Astrocyte (in vitro differentiated cells and primary cell): ENCODE results near the gene RFX4.

ENCODE experiments used
- EZH2 ChIP-seq: IDR thresholded peaks from 2 replicates; pipeline ENCODE4 v1.6.1; 2012; ENCODE audit warnings: mild to moderate bottlenecking, low read length, inconsistent platforms; ENCODE audit not compliant: insufficient read depth
- TF ChIP-seq, protein P1 (sequence below): IDR thresholded peaks from 2 replicates; pipeline ENCODE4 v1.5.1; 2011; ENCODE audit warnings: low read depth, mild to moderate bottlenecking, inconsistent platforms, low read length, moderate library complexity; ENCODE audit not compliant: insufficient read depth

DNA sequence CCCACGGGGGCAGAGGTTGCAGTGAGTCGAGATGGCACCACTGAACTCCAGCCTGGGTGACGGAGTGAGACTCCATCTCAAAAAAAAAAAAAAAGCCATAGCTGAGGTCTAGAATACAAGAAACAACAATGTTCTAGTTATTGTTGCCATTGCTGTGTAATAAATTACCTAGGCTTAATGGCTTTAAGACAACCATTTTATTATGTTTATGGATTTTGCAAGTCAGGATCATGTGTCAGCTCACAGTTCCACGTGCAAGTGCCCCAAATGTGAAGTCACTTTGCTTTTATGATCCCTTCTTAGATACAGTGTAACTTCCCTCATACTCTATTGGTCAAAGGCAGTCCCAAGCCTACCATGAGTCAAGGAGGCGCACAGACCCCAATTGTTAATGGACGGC is 142.1 kb downstream of the RFX4 start:
- TF ChIP-seq, protein P1, sequence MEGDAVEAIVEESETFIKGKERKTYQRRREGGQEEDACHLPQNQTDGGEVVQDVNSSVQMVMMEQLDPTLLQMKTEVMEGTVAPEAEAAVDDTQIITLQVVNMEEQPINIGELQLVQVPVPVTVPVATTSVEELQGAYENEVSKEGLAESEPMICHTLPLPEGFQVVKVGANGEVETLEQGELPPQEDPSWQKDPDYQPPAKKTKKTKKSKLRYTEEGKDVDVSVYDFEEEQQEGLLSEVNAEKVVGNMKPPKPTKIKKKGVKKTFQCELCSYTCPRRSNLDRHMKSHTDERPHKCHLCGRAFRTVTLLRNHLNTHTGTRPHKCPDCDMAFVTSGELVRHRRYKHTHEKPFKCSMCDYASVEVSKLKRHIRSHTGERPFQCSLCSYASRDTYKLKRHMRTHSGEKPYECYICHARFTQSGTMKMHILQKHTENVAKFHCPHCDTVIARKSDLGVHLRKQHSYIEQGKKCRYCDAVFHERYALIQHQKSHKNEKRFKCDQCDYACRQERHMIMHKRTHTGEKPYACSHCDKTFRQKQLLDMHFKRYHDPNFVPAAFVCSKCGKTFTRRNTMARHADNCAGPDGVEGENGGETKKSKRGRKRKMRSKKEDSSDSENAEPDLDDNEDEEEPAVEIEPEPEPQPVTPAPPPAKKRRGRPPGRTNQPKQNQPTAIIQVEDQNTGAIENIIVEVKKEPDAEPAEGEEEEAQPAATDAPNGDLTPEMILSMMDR: no peak
- TF ChIP-seq EZH2: no peak
